ENCODE data around the gene ZNF438.
A peak's percentile ranks its signal among the peaks of the same experiment; 100 is the strongest.

Gene ZNF438

GRCh38 chr10:30885423-30885822, 146.2 kb downstream of the ZNF438 start:
- no peak for DNase-seq (ENCODE audit: low read depth)

DNA sequence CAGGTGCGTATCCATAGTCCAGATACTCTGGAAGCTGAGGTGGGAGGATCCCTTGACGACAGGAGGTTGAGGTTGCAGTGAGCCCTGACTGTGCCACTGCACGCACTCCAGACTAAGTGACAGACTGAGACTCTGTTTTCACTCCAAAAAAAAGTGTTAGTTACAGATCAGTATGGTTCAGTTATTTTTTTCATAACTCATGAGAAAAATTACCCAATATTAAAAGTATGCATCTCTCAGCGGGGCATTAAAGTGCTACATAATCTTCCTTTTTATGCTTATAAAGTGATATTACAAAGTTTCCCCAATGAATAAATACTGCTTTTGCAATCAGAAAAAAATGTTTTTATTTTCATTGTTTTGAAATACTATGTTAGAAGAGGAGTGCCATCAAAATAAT, 147.9 kb downstream of the ZNF438 start:
- DNase-seq (ENCODE audit: low read depth) = no peak

- DNase-seq (ENCODE audit: low read depth) = no peak
Observed at GRCh38 chr10:30883116-30883515, 148.5 kb downstream of the ZNF438 start.

- no peak for DNase-seq (ENCODE audit: low read depth)
Observed at GRCh38 chr10:30882281-30882680, 149.4 kb downstream of the ZNF438 start.

- DNase-seq (ENCODE audit: low read depth) = no peak
Observed at GRCh38 chr10:30878920-30879319, 152.7 kb downstream of the ZNF438 start.

- DNase-seq (ENCODE audit: low read depth) = peak; percentile 35
Observed at GRCh38 chr10:30877111-30877510, 154.6 kb downstream of the ZNF438 start.

DNA sequence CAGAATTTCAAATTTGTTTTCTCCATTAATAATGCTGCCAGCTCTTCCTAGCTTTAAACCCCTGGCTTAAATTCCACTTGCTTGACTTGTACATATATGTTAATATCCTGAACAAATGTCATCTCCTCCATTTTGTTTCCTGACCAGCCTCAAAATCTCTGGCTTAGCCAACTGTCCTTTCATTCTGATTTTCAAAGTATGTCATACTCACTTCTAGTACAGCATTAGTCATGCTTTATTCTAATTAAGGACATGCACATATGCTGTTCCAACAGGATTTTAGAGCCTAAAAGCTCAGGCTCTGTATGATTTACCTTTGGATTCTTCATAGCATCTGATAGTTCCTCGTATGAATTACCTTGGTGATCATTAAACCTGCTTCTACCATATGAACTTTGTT, 158.3 kb downstream of the ZNF438 start:
- DNase-seq (ENCODE audit: low read depth) = peak; percentile 9

- DNase-seq (ENCODE audit: low read depth) = no peak
Observed at GRCh38 chr10:30870896-30871295, 160.8 kb downstream of the ZNF438 start.

- no peak for DNase-seq (ENCODE audit: low read depth)
Observed at GRCh38 chr10:30869566-30869965, 162.1 kb downstream of the ZNF438 start.

DNA sequence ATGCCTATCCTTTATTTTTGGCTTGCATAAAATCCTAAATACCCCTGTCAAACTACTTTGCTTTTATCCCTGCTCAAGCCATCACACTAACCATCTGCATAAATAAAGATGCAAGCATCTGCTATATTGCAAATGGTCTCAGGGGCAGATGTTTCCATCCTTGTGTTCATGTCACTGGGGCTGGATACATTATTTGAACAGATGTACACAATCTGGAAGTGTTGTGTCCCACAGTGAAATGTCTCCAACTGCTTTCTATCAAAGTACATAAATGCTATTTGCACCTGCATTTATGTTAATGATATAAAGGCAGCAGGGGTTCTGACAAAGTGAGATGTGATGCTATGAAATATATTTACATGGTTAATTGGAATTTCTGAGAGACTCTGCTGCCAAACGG, 163.1 kb downstream of the ZNF438 start:
- no peak for DNase-seq (ENCODE audit: low read depth)

GRCh38 chr10:30866896-30867295, 164.8 kb downstream of the ZNF438 start:
- DNase-seq (ENCODE audit: low read depth) = no peak

DNA sequence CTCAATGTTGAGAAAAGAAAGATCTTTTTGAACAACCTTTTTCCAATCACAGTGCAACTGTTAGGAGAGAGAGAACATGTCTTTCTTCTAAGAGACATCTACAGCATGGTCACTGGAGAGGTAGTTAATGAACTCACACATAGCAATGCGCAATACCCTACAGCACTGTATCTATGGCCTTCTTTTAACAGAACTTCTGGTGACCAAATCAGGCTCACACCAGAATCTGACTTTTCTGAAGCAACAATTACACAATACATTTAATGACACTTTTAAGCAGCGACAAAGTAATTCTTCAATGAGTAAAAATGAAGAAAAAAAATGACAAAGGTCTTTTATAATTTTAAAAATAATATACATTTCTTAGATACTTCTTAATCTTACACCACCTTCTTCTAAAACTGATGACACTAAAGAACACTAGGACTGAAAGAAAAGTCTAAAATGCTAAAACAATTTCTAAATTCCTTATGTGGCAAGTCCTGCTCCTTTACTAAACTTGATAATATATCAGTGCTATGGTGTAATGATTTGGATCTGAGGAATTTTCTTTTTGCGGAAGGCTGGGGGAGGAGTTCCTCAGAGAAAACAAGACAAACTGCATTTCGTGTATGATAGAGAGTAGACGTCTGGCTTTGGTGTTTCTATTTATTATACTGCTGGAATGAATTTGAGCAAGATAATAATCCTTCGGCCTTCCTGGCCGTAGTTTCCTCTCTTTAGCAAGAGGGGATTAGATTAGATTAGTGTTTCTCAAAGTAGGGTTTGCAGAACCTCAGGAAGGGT, 166.3 kb downstream of the ZNF438 start:
- peak; percentile 45 for DNase-seq (ENCODE audit: low read depth)

GRCh38 chr10:30863516-30864210, 168.0 kb downstream of the ZNF438 start:
- DNase-seq (ENCODE audit: low read depth) = no peak

DNA sequence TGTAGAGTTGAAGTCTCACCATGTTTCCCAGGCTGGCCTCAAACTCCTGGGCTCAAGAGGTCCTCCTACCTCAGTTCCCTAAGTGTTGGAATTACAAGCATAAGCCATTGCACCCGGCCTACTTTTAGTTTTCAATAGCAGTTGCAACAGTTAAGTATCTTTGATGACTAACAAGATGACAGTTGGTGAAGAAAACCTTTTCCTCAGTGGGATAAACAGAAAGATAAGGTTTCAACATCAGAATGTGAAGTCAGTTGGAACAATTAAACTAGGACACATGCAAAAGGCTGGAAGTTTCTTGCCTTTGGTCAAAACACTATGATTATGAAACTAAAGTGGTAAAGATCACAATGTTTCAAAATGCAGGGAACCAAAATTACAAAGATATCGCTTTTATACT, 169.2 kb downstream of the ZNF438 start:
- peak; percentile 72 for DNase-seq (ENCODE audit: low read depth)

GRCh38 chr10:30861976-30862375, 169.7 kb downstream of the ZNF438 start:
- no peak for DNase-seq (ENCODE audit: low read depth)

GRCh38 chr10:30861221-30861620, 170.4 kb downstream of the ZNF438 start:
- no peak for DNase-seq (ENCODE audit: low read depth)

GRCh38 chr10:30858499-30858898, 173.2 kb downstream of the ZNF438 start:
- peak; percentile 32 for DNase-seq (ENCODE audit: low read depth)

DNA sequence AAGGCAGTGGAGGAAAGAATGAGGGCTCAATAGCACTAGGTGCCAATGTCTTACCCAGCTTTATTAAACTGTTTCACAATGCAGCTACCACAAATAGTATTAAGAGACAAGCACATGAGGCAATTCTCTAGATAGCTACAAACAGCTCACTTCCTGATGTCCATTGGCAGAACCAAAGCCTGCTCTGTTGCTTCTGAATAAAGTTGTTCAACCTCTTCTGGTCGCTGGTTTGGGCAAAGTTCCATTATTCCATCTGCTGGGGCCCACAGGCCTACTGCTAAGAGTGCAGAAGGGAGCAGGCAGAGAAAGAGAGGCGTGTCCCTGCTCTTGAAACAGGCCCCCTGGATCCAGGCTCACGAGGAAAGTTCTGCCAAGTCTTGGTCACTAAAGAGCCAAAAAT, 173.9 kb downstream of the ZNF438 start:
- peak; percentile 41 for DNase-seq (ENCODE audit: low read depth)

DNA sequence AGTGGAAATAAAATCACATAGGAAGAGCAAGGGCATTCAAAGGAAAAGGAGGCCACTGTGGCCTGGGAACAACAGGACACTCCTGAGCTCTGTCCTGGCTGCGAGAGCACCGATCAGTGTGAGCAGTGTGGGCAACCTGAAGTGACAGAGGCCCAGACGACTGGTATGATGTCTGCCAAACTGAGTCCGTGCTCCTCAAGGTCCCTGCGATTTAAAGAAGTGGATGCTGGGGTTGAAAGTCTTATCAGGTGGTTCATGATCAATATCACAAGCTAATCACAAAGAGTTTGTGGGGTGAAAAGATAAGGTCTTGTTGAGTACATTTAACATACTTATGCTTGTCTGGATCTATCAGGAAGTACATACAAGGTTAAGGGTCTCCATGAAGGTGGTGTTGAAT, 176.5 kb downstream of the ZNF438 start:
- no peak for DNase-seq (ENCODE audit: low read depth)

DNA sequence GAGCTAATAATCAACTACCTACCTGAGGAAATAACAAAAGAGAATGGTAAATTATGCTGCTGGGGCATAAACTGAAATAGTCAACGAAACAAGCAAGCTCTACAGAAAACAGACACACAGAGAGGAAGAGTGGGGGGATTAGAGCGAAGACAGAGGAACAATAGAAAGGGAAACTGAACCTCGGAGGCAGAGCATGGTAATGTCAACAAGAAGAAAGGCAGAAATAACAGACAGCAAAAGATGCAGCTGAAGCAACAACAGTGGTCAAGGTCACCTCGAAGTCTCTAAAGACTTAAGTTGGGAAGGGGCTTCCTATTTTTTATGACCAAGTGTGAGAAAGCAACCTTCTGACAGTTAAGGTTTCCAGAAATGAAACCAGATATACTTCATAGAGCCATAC, 177.0 kb downstream of the ZNF438 start:
- no peak for DNase-seq (ENCODE audit: low read depth)

DNA sequence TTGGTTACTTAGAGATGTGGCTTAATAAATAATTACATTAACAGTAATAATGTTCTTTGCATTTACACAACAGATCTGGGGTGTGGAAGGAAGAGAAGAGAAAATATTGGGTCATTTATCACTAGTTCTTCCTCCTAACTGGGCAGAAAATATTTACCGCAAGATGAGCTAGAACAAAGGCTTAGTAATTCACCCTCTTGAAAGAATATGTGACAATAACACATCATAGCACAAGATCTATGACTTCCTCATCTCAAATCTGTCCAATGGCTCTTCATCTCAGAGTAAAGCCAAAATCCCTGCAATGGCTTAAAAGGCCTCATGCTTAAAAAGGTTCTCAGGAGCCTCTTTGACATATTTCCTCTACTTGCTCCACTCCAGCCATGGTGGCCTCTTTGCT, 178.6 kb downstream of the ZNF438 start:
- DNase-seq (ENCODE audit: low read depth) = no peak

- DNase-seq (ENCODE audit: low read depth) = no peak
Observed at GRCh38 chr10:30850776-30851175, 180.9 kb downstream of the ZNF438 start.

DNA sequence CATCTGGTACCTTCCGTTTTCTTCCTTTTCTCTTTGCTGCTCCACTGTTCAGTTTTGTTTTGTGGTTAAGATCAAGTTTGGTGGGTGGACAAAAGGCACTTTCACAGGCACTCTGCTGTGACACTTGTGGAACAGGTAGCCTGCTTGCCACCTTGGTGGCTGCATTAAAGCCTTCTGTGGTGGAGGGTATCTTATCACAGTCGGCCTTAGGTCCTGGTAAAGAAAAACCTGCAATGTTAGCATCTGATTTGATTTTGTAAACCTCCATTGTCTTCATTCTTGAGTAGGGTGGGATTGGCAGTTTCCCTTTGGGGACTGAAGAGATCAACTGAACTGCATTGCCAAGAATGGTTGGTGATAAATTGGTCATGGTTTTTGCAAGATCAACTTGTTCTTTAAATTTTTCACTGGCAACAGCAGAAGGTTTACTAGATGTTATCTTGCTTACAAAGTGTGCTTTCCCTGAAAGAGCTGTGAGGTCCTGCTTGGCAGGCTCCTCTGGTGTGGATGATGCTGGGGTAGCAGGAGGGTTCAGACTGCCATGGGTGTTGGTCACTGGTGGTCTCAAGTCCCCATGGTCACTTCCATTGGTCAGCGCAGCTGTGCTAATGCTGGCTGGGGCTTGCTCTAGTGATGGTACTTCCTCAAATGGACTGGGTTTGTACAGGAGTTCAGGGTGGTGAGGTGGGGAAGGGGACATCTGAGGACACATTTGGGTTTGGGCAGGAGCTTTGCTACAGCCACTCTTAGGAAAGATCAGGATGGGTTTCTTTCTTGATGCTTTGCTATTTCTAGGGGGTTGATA, 182.2 kb downstream of the ZNF438 start:
- DNase-seq (ENCODE audit: low read depth) = no peak

All from EH (cell line).